ENCODE results near the gene MOB3A. TPM values are rescaled to one million over a fixed set of nuclear protein-coding genes. Genes with fewer than 3 reads are reported as not detected.
A peak's percentile ranks its signal among the peaks of the same experiment; 100 is the strongest.

Gene MOB3A
- total RNA-seq, 1 donor from 2014 or later: 22.4 TPM

DNA sequence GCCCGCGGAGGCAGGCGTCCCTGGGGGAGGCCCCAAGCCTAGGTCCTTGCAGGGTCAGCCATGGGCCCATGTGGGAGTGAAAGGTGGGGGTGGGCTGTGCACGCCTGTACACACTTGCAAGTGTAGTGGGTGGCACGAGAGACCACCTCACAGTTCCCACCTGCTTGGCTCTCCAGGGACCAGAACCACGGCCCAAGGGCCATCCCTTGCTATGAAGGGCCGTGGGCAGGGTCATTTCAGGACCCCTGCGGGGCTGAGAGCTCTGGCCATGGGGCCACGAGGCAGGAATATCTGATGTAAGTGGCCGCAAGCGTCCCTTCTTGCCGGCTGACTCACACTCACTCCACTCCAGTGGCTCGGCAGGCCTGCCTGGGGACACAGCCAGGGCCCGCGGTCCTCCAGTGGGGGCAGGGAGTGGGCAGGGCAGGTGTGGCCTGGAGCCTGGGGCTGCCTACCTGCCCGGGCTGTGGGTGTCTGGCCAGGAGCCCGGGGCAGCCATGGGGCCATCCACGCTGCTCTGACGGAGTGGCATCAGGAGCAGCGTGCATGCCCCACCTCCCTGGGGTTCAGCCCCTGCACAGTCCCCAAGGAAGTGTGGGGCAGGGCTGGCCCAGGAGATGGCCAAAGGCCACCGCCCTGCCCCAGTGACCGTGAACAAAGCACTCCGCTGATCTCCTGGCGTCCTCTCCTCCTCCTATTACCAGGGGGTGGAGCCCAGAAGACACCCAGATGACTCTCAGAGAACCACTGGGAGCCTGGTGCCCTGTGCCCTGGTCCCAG is 36.5 kb downstream of the MOB3A start:
- peak; percentile 84 for DNase-seq (ENCODE audit: low read depth)

DNA sequence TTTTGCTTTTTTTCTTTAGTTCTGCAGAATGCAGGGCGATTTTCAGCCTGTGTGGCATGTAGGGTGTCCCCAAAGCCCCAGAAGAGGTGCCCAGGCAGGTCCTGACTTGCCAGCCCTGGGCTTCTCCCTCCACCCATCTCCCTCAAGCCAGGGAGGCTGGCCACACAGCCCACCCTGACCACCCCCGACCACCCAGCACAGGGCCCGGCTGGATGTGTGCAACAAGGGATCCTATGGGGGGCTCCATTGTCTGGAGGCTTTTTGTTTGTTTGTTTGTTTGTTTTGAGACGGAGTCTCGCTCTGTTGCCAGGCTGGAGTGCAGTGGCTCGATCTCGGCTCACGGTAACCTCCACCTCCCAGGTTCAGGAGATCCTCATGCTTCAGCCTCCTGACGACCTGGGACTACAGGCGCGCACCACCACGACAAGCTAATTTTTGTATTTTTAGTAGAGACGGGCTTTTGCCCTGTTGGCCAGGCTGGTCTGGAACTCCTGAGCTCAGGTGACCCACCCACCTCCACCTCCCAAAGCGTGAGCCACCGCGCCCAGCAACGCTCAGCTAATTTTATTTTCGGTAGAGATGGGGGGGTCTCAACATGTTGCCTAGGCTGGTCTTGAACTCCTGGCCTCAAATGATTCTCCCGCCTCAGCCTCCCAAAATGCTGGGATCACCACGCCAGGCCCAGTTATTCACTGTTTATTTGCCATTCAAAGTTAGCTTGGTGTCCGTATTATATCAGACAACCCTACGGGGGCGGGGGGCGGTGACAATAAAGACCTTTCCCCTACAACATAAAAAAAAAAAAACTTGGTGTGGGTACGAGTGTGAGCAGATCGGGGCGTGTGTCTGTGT is 37.3 kb downstream of the MOB3A start:
- no peak for DNase-seq (ENCODE audit: low read depth)

DNA sequence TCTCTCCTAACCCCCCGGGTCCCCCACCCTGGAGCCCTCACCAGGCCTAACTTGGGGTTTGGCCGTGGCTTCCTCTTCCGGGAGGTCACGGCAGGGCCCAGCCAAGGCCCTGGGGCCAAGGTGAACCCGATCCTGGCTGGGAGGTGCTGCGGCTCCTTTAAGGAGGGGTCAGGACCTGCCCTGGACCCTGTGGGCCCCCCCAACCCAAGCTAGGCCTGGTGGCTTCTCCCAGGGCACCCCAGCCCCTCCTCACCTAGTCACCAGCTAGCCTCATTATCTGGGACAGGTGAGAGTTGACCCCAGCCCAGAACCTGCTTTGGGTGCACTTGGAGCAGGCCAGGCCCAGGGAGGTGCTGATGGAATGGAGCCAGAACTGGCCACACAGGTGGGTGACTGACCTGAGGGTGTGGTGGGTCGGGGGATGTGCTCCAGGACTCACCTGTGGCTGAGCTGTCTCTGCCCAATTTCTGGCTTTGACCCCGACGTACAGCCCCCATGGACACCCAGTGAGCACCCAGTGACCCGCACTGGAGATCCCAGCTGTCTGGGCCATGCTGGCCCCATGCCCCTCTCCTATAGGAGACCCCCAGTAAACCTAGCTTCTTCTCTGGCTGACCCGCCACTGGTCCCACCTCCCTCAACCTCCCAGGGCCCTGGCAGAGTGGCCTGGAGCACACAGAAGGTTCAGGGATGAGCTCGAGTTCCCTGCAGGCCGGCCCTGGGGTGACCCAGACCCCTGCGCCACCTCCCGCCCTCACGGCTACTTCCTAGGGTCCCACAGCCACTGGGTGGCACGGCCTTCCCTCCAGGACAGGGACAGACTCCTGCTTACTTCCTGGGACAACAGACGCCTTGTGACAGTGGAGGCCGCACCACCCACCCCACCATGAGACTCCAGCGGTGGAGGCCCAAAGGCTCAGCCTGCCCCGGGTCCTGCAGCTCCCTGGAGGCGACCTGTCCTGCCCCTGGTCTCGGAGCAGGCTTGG is 38.3 kb downstream of the MOB3A start:
- no peak for DNase-seq (ENCODE audit: low read depth)

DNA sequence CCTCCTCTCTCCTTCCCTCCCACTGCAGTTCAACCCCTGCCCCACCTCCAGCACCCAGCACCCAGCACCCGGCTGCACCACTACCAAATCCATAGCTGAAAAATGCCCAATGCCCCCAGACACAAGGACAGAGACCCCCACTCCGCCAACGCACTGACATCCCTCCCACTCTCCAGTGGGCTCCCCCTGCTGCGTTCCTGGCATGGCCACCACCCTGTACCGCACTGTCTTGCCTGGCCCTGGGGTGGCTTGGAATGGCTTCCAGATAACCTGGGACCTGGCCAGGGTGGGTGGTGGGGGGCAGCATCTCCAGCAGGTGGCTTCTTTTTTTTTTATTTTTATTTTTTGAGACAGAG is 39.3 kb downstream of the MOB3A start:
- no peak for DNase-seq (ENCODE audit: low read depth)

DNA sequence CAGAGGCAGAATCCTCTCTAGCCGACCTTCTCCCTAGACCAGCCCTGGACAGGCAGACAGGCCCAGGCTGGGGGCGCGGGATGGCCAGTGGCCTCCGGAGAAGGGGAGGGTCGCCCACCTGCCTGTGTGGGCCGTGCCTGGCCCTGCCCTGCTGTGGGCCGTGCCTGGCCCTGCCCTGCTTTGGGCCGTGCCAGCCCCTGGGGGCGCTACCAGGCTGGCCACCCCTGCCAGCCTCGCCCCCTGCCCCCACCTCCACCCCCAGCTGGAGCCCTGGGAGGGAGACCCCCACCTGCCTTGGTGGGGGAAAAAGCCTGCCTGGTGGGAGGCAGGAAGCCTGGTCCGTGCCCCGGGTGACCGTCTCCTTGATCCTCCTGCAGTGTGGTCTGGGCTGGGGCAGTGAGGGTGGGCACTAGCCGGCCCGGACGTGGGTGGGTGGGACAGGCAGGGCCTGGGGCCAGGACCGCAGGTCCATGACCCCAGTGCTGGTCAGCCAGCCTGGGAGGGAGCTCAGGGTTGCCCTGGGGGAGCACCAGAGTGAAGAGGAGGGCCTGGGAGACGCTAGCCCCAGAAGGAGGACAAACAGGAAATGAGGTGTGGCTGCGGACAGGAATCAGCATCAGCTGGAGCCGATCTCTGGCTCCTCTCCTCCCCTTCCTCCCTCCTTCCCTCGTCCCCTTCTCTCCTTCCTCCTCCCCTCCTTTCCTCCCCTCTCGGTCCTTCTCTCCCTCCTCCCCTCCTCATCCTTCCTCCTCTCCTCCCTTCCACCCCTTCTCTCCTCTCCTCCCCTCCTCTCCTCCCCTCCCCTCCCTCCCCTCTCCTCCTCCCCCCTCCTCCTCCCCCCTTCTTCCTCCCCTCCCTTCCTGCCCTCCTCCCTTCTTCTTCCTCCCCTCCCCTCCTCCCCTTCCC is 39.9 kb downstream of the MOB3A start:
- peak; percentile 55 for DNase-seq (ENCODE audit: low read depth)

- DNase-seq (ENCODE audit: low read depth): no peak
These were observed 41.4 kb downstream of the MOB3A start for GRCh38 chr19:2054763-2055162.

GRCh38 chr19:2053601-2054389 is 42.3 kb downstream of the MOB3A start:
- DNase-seq (ENCODE audit: low read depth): no peak

- no peak for DNase-seq (ENCODE audit: low read depth)
These were observed 44.1 kb downstream of the MOB3A start for GRCh38 chr19:2051773-2052704.

GRCh38 chr19:2050991-2051772 is 44.9 kb downstream of the MOB3A start, which contains the start of gene MKNK2:
MKNK2 (minus strand) TSS chr19:2051244; CDS start chr19:2050851, 393 bp downstream.
- peak; percentile 88 for DNase-seq (ENCODE audit: low read depth)

DNA sequence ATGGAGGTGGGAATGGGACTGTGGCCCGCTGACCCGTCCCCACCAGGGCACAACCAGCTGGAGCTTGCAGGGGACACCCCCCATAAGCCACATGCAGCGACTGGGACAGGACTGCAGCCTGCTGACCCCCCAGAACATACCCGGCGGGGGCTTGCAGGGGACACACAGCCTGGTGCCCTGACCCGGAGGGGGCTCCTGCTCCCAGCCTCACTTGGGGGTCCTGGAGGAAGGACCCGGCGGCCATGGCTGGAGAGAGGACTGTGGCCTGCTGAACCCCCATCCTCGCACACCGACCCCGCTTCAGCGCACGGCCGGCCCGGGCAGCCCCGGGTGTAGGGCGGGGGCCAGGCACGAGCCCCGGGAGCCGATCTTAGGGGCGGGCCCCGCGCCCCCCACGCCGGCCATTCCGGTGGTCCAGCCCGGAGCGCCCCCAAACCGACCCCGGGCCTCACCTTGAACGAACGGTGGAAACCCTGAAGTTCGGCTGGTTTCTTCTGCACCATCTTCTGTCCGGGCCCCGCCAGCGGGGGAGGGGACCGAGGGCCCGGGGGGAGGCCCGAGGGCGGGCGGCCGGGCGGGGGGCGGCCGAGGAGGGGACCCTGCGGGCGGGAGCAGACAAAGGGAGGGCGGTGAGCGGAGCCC is 45.7 kb downstream of the MOB3A start:
- no peak for DNase-seq (ENCODE audit: low read depth)

DNA sequence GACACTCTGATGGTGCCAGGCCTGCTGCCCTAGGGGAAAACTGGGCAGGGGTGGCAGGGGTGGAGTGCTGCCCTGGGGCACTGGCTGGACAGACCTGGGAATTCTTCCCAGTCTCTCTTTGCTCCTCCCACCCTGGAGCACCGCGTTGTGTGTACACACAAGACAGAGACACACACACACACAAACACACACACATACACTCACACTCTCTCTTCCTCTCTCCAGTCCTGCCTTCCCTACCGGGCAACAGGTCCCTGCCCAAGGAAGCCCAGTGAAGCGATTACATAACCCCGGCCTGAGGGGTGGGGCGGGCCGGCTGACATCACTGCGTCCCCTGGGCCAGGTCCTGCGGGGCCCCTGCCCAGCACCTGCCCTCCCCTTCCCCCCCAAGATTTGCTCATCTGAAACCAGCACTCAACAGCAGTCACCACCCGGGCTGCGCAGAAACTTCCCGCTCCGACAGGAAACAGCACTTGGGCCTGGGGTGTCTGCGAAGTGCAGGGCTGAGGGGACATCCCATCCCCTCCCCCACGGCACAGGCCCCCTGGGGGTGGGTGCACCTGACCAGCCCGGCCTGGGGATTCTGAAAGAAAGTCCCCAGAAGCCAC is 46.3 kb downstream of the MOB3A start:
- peak; percentile 63 for DNase-seq (ENCODE audit: low read depth)

DNA sequence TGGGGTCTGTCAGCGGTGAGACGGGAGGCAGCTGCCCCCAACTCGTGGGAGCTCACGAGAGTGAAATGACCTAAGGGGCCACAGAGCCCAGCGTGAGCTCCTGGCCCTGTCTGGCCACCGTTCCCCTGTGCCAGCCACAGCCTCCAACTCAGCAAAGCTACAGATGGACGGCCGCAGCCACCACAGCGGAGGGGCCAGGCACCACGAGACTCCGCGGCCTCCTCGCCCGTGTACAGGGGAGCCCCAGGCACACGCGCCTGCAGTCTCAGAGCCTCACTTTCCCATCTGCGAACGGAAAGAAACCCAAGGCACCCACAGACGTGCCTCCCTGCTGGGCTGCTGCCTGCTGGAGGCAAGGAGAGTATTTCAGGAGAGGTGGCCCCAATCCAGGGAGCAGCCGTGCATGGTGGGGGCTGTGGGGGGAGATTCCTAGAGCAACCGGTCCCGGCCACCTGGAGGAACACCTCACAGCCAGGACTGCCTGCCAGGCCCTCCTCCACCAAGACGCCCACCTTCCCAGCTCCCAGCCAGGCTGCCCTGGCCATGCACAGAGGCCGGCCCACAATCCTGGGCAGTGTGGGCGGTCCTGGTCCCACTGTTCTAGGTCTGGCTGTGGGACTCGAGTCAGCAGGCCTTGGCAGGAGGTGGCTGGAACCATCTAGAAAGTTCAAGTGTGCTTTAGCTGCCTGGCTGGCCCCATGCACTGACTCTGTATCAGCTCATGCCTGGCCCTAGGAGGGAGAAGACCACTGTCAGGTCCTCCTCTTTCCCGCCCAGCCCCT is 47.0 kb downstream of the MOB3A start:
- DNase-seq (ENCODE audit: low read depth): no peak

- no peak for DNase-seq (ENCODE audit: low read depth)
These were observed 47.8 kb downstream of the MOB3A start for GRCh38 chr19:2048104-2048958.

DNA sequence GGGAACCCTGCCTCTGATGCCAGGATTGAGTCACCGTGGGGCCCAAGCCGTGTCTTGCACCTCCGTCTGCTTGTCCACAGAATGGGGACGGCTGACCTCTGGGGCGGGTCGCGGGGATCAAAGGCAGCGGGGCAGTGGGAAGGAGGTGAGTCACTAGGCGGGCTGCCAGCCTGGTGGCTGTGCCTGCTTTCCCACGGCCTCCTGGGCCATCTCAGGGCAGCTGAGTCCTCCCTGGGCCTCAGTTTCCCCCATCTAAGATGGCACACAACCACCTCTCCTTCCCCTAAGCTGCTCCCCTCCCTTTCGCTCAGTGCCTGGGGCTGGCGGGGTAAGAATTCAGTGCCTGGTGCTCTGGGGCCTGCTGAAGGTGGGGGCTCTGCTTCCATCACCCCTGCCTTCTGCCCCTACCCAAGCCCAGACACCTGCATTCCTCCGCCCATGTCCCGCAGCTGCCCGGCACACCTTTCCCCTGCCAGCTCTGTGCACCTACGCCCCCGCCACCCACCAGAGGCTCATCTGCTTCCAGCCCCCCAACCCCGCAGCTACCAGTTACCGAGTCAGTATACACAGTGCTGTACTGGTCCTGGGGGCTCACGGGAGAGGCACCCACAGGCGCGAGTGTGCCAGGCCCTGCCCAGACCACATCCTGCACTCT is 48.5 kb downstream of the MOB3A start:
- DNase-seq (ENCODE audit: low read depth): peak; percentile 79
